Endothelial cell of umbilical vein (primary cell): Measurements from ENCODE around the gene HIP1. TPM values are rescaled to one million over a fixed set of nuclear protein-coding genes. Genes with fewer than 3 reads are reported as not detected.

Experiments used
- BruUV-seq: library from RNA; stranded (reverse); fragments of 400-500 nt; replicated peaks from 2 replicates; lab custom pipeline; 2021; lab: Mats Ljungman, UMichigan
- CTCF ChIA-PET: fragments of 300-600, 350-600 bp; sonication (Branson Sonifier 250); formaldehyde crosslinking; loops from one replicate; lab custom pipeline; 2021; ENCODE audit warnings: antibody characterized with exemption, inconsistent platforms; lab: Charles Lee
- POLR2A ChIA-PET: fragments of 300-600, 350-600 bp; sonication (Branson Sonifier 250); formaldehyde crosslinking; loops from one replicate; lab custom pipeline; 2021; ENCODE audit warnings: antibody characterized with exemption, inconsistent platforms; lab: Charles Lee
- DNase-seq: peaks from one replicate; pipeline ENCODE4 v3.0.0-alpha.2; 2011; ENCODE audit warnings: low read depth, low spot score
- FAIRE-seq: peaks from 2 replicates; lab custom pipeline; 2011; peaks lifted over from hg19 to GRCh38; lab: Jason Lieb, UNC
- H2AFZ ChIP-seq: 2 replicates; pipeline ENCODE4 v1.6.0; 2012; ENCODE audit warnings: low read depth, low read length, control low read depth, inconsistent platforms
- H3K27ac ChIP-seq: 2 replicates; pipeline ENCODE4 v1.5.1; 2011; ENCODE audit warnings: low read depth, mild to moderate bottlenecking, control low read depth, low read length, moderate library complexity; ENCODE audit not compliant: insufficient read depth
- H3K27me3 ChIP-seq, 2 experiments: 2 replicates each; pipeline versions ENCODE4 v1.6.0 to v1.6.1; 2011; ENCODE audit warnings: low read length in 2 of 2, mixed read lengths in 1 of 2; ENCODE audit not compliant: control insufficient read depth in 2 of 2, insufficient read depth in 2 of 2
- H3K36me3 ChIP-seq, 2 experiments: 2 replicates in 1 of 2; 3 replicates in 1 of 2; pipeline ENCODE4 v1.5.1; 2011; ENCODE audit warnings: low read length in 2 of 2, mild to moderate bottlenecking in 1 of 2, moderate library complexity in 1 of 2; ENCODE audit not compliant: control insufficient read depth in 2 of 2, insufficient read depth in 2 of 2; ENCODE audit errors: extremely low read depth in 1 of 2
- H3K4me1 ChIP-seq: 3 replicates; pipeline ENCODE4 v1.5.1; 2011; ENCODE audit warnings: mild to moderate bottlenecking, low read length; ENCODE audit not compliant: control insufficient read depth, insufficient read depth; ENCODE audit errors: extremely low read depth
- H3K4me2 ChIP-seq: 2 replicates; pipeline ENCODE4 v1.6.1; 2011; ENCODE audit warnings: low read length, control low read depth, mixed read lengths; ENCODE audit not compliant: insufficient read depth
- H3K4me3 ChIP-seq, 3 experiments: fragments of 200-600 bp in 1 of 3; sonication (generic), shearing (Covaris generic) in 1 of 3; replicated peaks in 1 of 3; 2 replicates each; pipeline ENCODE4 v1.5.1; 2011 to 2016; ENCODE audit warnings: control low read depth in 3 of 3, low read length in 3 of 3, mild to moderate bottlenecking in 2 of 3, inconsistent platforms in 1 of 3, low read depth in 1 of 3, moderate library complexity in 1 of 3; ENCODE audit not compliant: insufficient read depth in 1 of 3
- H3K79me2 ChIP-seq: 2 replicates; pipeline ENCODE4 v1.6.0; 2012; ENCODE audit warnings: low read length, inconsistent platforms; ENCODE audit not compliant: control insufficient read depth, insufficient read depth
- H3K9ac ChIP-seq: replicated peaks from 2 replicates; pipeline ENCODE3; 2011; ENCODE audit warnings: low read length, control low read depth; ENCODE audit not compliant: insufficient read depth; ENCODE audit errors: extremely low read depth
- H3K9me1 ChIP-seq: replicated peaks from 3 replicates; pipeline ENCODE4 v1.6.0; 2011; ENCODE audit warnings: mild to moderate bottlenecking, low read length; ENCODE audit not compliant: control insufficient read depth, insufficient read depth; ENCODE audit errors: extremely low read depth
- H3K9me3 ChIP-seq: replicated peaks from 2 replicates; pipeline ENCODE4 v1.5.1; 2012; ENCODE audit warnings: low read length, inconsistent platforms; ENCODE audit not compliant: control insufficient read depth, insufficient read depth
- H4K20me1 ChIP-seq: replicated peaks from 2 replicates; pipeline ENCODE3; 2011; ENCODE audit warnings: mild to moderate bottlenecking, low read length; ENCODE audit not compliant: control insufficient read depth, insufficient read depth; ENCODE audit errors: extremely low read depth
- EZH2 ChIP-seq: IDR thresholded peaks from 2 replicates; pipeline ENCODE4 v1.6.1; 2012; ENCODE audit warnings: borderline replicate concordance, low read depth, mild to moderate bottlenecking, moderate library complexity, low read length, inconsistent platforms; ENCODE audit not compliant: severe bottlenecking
- FOS ChIP-seq: IDR thresholded peaks from 2 replicates; pipeline ENCODE4 v1.6.1; 2011; ENCODE audit warnings: mild to moderate bottlenecking, low read length, moderate library complexity, borderline replicate concordance; ENCODE audit not compliant: insufficient read depth
- GATA2 ChIP-seq: IDR thresholded peaks from 2 replicates; pipeline ENCODE4 v1.7.0; 2011; ENCODE audit warnings: low read depth, mild to moderate bottlenecking, moderate library complexity, mixed read lengths, low read length; ENCODE audit not compliant: insufficient read length, insufficient read depth
- JUN ChIP-seq: IDR thresholded peaks from 2 replicates; pipeline ENCODE4 v1.6.1; 2011; ENCODE audit warnings: borderline replicate concordance, low read depth; ENCODE audit not compliant: insufficient read length, insufficient read depth
- MYC ChIP-seq: IDR thresholded peaks from one replicate; pipeline ENCODE4 v1.6.1; 2011; ENCODE audit warnings: mild to moderate bottlenecking, low read depth, low read length
- POLR2A ChIP-seq: IDR thresholded peaks from 2 replicates; pipeline ENCODE4 v1.6.1; 2012; ENCODE audit warnings: low read depth, mild to moderate bottlenecking, control low read depth, low read length
- POLR2AphosphoS5 ChIP-seq: IDR thresholded peaks from 2 replicates; pipeline ENCODE4 v1.6.1; 2012; ENCODE audit warnings: low read depth, mild to moderate bottlenecking, control low read depth, low read length, moderate library complexity; ENCODE audit not compliant: insufficient read depth
- dilution Hi-C: fragments of 300-500 bp; cut with MboI; formaldehyde crosslinking; loops from one replicate; pipeline ENCODE4 v1.15.0; 2019; ENCODE audit warnings: low sequenced_read_pairs; ENCODE audit not compliant: extremely low pct_ligation_motif_present
- intact Hi-C: fragments of 100-400 bp; cut with micrococcal nuclease; formaldehyde crosslinking; loops from one replicate; pipeline ENCODE4 v1.10.0; 2022
- polyA plus RNA-seq, 4 experiments: library from polyadenylated mRNA; depleted of rRNA in 3 of 4; stranded (reverse) in 3 of 4; unstranded in 1 of 4; fragments of >200 nt; gene quantifications; 2 replicates each; pipeline versions ENCODE4 v1.2.1 to v1.2.3, GENCODE V29; 2011 to 2012; ENCODE audit warnings: missing spikeins in 1 of 4
- total RNA-seq: library from RNA; stranded (reverse); gene quantifications from 2 replicates; pipeline ENCODE4 v1.2.3, GENCODE V29; 2021
- TF ChIP-seq, protein P1 (sequence below), 2 donors: IDR thresholded peaks; 1 replicate in 1 of 2; 2 replicates in 1 of 2; pipeline ENCODE4 v1.5.1; 2011; ENCODE audit warnings: low read length in 2 of 2, mild to moderate bottlenecking in 2 of 2, moderate library complexity in 2 of 2, control low read depth in 1 of 2, inconsistent platforms in 1 of 2, low read depth in 1 of 2; ENCODE audit not compliant: insufficient read depth in 1 of 2; ENCODE audit errors: extremely low read depth in 1 of 2

HIP1 gene
- total and polyA plus RNA-seq, 2 donors (not counting 3 experiments of a cell fraction or from before 2014, with no cell fraction given): 23.7 to 47.6 TPM

DNA sequence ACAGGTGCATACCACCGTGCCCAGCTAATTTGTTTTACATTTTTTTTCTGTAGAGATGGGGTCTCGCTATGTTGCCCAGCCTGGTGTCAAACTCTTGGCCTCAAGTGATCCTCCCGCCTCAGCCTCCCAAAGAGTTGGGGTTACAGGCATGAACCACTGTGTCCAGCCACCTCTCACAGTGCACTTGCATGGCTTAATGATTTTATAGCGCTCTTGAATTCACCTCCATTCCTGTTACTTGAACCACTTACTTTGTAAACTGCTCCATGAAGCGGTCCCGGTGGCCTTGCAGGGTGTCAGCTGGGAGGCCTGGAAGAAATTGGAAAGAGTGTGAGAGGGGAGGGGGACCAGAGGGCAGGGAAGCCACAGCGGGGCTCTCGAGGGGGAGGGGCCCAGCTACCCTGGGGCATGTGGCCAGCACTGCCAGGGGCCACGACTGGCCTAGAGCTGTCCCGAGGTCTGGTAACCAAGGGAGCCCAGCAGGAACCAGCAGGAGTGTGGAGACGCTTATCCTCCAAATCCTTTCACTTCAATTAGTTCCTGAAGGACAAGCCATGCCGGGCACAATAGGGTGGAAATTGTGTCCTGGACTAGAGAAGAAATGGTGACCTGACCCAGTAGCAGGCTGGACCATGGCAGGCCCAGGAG lies 170.7 kb downstream of the HIP1 start:
- ChIA-PET CTCF (interaction anchor here (1.2 kb wide), 1 partner anchor 189 kb away, joined by 3 read pairs; no protein-coding TSS in a partner anchor), POLR2A (no interaction called here)
- no peak for TF ChIP-seq JUN
- TF ChIP-seq POLR2AphosphoS5: no peak
- H3K9me1 ChIP-seq: no peaks in the 10 kb centered on the region
- intact Hi-C loops (loop anchor here (5.0 kb wide), 1 partner anchor 44 kb away; no protein-coding TSS in a partner anchor), dilution Hi-C loops (no loop called here)
- no peak overlapping the region for H3K4me2 ChIP-seq
- peaks cover 2 to 19% of the 10 kb centered on the region in 2 experiments for H3K36me3 ChIP-seq
- no peak overlapping the region for H3K9ac ChIP-seq
- no peak overlapping the region for H3K27ac ChIP-seq
- DNase-seq (no peak), FAIRE-seq (no peak)
- H3K27me3 ChIP-seq: no peaks in the 10 kb centered on the region
- H3K4me1 ChIP-seq: peaks cover 20% of the 10 kb centered on the region
- no peak overlapping the region for H2AFZ ChIP-seq
- no peaks in the 10 kb centered on the region for H3K79me2 ChIP-seq
- BruUV-seq: no TSS peak
- no peaks in the 10 kb centered on the region for H4K20me1 ChIP-seq
- H3K4me3 ChIP-seq: no peak overlapping the region
- H3K9me3 ChIP-seq: no peaks in the 10 kb centered on the region

DNA sequence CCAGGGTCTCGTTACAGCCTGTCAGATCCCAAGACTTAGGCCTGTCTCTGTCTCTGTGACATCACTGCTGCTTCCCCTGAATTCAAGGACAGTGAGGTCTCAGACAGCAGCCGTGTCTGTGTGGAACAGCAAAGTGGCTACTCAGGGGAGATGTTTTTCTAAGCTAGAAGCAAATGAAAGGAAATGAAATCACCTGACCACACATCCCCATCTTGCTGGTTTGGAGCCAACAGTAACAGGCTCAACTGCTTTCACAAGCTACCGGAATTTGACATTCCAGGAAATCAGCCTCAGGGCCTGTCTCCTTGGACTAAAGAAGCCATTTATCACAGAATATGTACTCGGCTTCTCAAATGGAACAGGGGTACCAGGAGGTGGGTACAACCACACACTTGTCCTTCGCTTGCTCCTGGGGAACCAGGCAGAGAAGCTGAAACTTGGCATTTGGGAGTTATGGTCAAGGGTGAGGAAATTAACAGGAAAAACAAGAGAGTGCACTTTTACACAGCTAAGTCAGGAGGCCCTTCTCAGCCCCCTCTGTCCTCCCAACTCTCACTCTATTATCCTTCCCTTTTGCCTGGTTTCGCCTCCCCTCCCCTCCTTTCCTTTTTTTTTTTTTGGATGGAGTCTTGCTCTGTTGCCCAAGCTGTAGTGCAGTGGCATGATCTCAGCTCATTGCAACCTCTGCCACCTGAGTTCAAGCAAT lies 173.5 kb downstream of the HIP1 start:
- Histone ChIP-seq H3K4me3 (no peak overlapping the region), H3K9me1 (no peaks in the 10 kb centered on the region), H3K4me1 (peaks cover 20% of the 10 kb centered on the region), H3K9ac (peak overlapping the region; percentile 67), H3K9me3 (no peaks in the 10 kb centered on the region), H3K36me3 (peaks cover 5 to 19% of the 10 kb centered on the region in 2 experiments), H3K4me2 (peak overlapping the region; percentile 77), H3K27ac (peak overlapping the region; percentile 91), H3K79me2 (no peaks in the 10 kb centered on the region), H4K20me1 (no peaks in the 10 kb centered on the region), H3K27me3 (no peaks in the 10 kb centered on the region), H2AFZ (peak overlapping the region; percentile 74)
- DNase-seq (peak; percentile 96), FAIRE-seq (peak; percentile 100)
- TF ChIP-seq FOS (peak; percentile 64), POLR2AphosphoS5 (peak; percentile 90), MYC (no peak), JUN (peak; percentile 45), GATA2 (peak; percentile 60), EZH2 (no peak), POLR2A (peak; percentile 44)
- TF ChIP-seq, protein P1, sequence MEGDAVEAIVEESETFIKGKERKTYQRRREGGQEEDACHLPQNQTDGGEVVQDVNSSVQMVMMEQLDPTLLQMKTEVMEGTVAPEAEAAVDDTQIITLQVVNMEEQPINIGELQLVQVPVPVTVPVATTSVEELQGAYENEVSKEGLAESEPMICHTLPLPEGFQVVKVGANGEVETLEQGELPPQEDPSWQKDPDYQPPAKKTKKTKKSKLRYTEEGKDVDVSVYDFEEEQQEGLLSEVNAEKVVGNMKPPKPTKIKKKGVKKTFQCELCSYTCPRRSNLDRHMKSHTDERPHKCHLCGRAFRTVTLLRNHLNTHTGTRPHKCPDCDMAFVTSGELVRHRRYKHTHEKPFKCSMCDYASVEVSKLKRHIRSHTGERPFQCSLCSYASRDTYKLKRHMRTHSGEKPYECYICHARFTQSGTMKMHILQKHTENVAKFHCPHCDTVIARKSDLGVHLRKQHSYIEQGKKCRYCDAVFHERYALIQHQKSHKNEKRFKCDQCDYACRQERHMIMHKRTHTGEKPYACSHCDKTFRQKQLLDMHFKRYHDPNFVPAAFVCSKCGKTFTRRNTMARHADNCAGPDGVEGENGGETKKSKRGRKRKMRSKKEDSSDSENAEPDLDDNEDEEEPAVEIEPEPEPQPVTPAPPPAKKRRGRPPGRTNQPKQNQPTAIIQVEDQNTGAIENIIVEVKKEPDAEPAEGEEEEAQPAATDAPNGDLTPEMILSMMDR (IDR thresholded peaks at IDR 0.05; ENCODE audit: extremely low read depth in 1 of 2, insufficient read depth in 1 of 2, low read depth in 1 of 2, low read length in 2 of 2): no peak
- POLR2A ChIA-PET: interaction anchor here (1.1 kb wide), 1 partner anchor 19 kb away, joined by 3 read pairs; no protein-coding TSS in a partner anchor
- intact Hi-C loops (loop anchor here (1.0 to 5.0 kb wide), 4 partner anchors 34 to 174 kb away; no protein-coding TSS in a partner anchor), dilution Hi-C loops (no loop called here)
- TSS peak; percentile 36 for BruUV-seq
- CTCF ChIA-PET: interaction anchor here (0.7 to 1.6 kb wide), 11 partner anchors 9 to 455 kb away, joined by 3 to 11 read pairs (median 3); no protein-coding TSS in a partner anchor
